LNCaP clone FGC (cell line): Measurements from ENCODE around the gene SPPL3.

ENCODE experiments used
- DNase-seq: peaks from one replicate; pipeline ENCODE4 v3.0.0-alpha.2; 2011; ENCODE audit warnings: low read depth
- H3K4me3 ChIP-seq: 2 replicates; pipeline ENCODE4 v1.5.1; 2011; ENCODE audit warnings: mild to moderate bottlenecking, low read depth, low read length, control low read depth
- TF ChIP-seq, protein P1 (sequence below): IDR thresholded peaks from 2 replicates; pipeline ENCODE4 v1.5.1; 2012; ENCODE audit warnings: mild to moderate bottlenecking; ENCODE audit not compliant: control insufficient read depth, insufficient read depth; ENCODE audit errors: extremely low read depth

Gene SPPL3

GRCh38 chr12:120760349-120761254, 143.6 kb downstream of the SPPL3 start:
- no peak overlapping the region for H3K4me3 ChIP-seq
- no peak for DNase-seq
- TF ChIP-seq, protein P1, sequence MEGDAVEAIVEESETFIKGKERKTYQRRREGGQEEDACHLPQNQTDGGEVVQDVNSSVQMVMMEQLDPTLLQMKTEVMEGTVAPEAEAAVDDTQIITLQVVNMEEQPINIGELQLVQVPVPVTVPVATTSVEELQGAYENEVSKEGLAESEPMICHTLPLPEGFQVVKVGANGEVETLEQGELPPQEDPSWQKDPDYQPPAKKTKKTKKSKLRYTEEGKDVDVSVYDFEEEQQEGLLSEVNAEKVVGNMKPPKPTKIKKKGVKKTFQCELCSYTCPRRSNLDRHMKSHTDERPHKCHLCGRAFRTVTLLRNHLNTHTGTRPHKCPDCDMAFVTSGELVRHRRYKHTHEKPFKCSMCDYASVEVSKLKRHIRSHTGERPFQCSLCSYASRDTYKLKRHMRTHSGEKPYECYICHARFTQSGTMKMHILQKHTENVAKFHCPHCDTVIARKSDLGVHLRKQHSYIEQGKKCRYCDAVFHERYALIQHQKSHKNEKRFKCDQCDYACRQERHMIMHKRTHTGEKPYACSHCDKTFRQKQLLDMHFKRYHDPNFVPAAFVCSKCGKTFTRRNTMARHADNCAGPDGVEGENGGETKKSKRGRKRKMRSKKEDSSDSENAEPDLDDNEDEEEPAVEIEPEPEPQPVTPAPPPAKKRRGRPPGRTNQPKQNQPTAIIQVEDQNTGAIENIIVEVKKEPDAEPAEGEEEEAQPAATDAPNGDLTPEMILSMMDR: no peak

DNA sequence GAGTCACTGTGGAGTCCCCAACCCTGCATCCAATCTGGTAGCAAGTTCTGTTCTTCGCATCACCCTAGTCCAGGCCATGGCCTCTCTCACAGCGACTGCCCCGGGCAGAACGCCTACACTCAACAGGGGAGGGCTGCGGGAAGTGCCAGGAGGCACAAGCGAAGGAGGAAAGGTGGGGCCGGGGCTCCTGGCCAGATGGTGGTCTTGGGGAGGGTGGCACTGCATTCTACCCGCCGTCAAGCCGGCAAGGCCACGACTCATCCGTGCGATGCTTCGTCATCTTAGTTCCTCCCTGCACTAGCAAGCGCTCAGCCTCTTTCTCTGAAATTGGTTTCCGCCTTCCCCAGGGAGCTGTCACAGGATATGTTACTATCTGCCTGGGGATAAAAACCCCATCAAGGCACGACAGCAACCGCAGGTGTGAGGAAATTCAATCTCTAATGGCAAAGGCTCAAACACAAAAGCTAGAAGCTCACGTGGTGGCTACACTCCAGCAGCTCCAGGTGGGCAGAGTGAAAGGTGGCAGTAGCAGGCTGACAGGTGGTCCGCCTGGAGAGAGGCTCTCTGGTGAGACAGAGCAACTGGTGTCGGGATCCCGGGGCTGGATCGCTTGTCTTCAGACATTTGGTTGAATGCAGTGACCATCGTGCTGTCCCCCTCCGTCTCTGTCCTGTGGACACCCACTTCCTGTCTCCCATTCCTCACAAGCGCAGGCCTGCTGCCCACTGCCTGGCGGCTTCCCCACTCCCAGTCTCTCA, 144.4 kb downstream of the SPPL3 start:
- H3K4me3 ChIP-seq: no peak overlapping the region
- DNase-seq: no peak
- TF ChIP-seq, protein P1: no peak

DNA sequence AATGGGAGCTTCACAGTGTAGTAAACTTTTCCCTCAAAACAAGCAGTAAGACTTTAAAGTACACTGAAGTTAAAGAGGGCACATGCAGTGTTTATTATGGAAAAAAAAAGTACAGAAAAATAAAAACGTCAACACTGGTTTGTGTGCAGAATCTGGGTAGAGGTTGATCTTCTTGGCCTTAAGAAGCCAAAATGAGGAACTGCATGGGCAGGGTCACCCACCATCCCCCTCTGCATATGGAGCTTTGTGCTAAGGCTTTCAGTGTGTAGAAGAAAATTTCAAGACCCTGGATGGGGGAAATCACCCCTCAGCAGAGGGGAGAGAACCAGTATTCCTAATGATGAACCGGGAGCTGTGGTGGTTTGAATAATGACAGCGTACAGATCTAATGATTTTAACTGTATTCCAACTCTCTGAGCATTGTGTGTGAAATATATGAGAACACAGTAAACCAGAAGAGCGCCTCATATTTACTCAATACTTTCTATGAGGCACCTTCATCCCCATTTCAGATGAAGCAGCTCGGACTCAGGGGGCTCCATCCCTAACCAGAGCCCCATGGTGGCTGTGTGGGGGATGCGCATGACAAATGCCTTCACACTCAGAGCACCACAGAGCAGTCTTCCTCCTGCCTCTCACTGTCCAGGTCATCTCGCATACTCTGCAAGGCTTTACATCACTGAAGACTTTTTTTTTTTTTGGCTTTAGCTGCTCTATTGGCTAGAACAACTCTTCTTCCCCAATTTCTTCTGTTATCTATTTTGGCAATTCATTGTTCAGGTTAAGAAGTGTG, 145.2 kb downstream of the SPPL3 start:
- no peak overlapping the region for H3K4me3 ChIP-seq
- no peak for DNase-seq
- TF ChIP-seq, protein P1: no peak

- no peak for DNase-seq
- H3K4me3 ChIP-seq: no peak overlapping the region
- TF ChIP-seq, protein P1: no peak
Observed at GRCh38 chr12:120757949-120758348, 146.2 kb downstream of the SPPL3 start.

GRCh38 chr12:120757226-120757742, 146.9 kb downstream of the SPPL3 start:
- DNase-seq: no peak
- TF ChIP-seq, protein P1: no peak
- no peak overlapping the region for H3K4me3 ChIP-seq

DNA sequence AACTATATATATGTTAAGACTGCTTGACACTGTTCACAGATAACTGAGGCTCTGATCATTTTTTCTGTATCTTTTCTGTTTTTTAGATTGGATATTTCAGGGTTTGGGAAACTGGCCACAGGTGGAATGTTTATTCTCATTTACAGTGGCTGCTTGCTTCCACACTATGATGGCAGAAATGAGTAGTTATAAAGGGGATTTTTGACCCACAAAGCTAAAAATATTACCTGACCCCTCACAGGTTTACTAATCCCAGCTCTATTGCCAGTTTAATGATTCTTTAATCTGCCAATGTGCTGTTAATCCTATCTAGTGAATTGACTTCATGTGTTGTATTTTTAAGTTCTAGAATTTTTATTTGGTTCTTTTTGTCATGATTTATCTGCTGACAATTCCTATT, 148.9 kb downstream of the SPPL3 start:
- TF ChIP-seq, protein P1: no peak
- no peak for DNase-seq
- no peak overlapping the region for H3K4me3 ChIP-seq
